Measurements from ENCODE around the gene VTCN1.

VTCN1 gene

DNA sequence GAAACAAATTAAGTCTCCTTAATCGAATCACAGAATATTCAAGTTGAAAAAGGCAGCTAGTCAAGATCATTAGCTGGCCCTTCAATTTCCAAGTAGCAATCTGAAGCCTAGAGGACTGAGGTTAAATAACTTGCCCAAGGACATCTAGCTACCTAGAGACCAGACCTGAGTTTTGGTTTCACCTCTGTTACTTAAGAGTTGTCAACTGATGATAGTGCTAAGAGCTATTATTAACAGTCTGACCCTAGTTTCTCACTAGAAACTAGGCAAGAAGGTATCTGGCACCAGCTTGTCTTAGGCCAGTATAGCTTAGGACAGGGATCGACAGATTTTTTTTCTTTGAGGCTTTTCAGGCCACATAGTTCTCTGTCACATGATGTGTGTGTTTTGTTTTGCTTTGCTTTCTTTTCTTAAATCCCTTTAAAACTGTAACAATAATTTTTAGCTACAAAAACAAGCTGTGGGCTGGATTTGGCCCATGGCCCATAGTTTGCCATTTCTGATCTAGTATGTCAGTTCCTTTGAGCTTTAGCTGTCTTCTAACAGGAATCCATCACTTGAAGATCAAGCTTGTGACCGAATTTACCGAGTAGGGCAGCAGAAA, 112.3 kb downstream of the VTCN1 start:
- TF ChIP-seq EZH2phosphoT487 (IDR thresholded peaks at IDR 0.05; ENCODE audit: borderline replicate concordance, low read length): no peak
- TF ChIP-seq, protein P1, sequence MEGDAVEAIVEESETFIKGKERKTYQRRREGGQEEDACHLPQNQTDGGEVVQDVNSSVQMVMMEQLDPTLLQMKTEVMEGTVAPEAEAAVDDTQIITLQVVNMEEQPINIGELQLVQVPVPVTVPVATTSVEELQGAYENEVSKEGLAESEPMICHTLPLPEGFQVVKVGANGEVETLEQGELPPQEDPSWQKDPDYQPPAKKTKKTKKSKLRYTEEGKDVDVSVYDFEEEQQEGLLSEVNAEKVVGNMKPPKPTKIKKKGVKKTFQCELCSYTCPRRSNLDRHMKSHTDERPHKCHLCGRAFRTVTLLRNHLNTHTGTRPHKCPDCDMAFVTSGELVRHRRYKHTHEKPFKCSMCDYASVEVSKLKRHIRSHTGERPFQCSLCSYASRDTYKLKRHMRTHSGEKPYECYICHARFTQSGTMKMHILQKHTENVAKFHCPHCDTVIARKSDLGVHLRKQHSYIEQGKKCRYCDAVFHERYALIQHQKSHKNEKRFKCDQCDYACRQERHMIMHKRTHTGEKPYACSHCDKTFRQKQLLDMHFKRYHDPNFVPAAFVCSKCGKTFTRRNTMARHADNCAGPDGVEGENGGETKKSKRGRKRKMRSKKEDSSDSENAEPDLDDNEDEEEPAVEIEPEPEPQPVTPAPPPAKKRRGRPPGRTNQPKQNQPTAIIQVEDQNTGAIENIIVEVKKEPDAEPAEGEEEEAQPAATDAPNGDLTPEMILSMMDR (IDR thresholded peaks at IDR 0.05; ENCODE audit: low read depth, low read length, poor library complexity, severe bottlenecking): no peak
- no peaks in the 10 kb centered on the region for H3K9me3 ChIP-seq (ENCODE audit: control insufficient read depth, insufficient read depth, low read length)
- no peak overlapping the region for H3K4me2 ChIP-seq (ENCODE audit: low read length)
- no peak overlapping the region for H3K4me3 ChIP-seq (ENCODE audit: low read length)
- H3K27me3 ChIP-seq (ENCODE audit: control insufficient read depth, low read length): no peaks in the 10 kb centered on the region
- no peaks in the 10 kb centered on the region for H3K9me2 ChIP-seq (replicated peaks; ENCODE audit: control insufficient read depth, low read length)
- no peak overlapping the region for H3K27ac ChIP-seq (ENCODE audit: low read depth, low read length)
- no peaks in the 10 kb centered on the region for H3K79me2 ChIP-seq (ENCODE audit: control insufficient read depth, low read length)
- no peaks in the 10 kb centered on the region for H4K20me1 ChIP-seq (ENCODE audit: control insufficient read depth, insufficient read depth, low read depth, low read length)
- H3K36me3 ChIP-seq (ENCODE audit: control insufficient read depth, low read length): peaks cover 100% of the 10 kb centered on the region
- no peaks in the 10 kb centered on the region for H3F3A ChIP-seq (ENCODE audit: control insufficient read depth, insufficient read depth)
- H3K4me1 ChIP-seq (ENCODE audit: control insufficient read depth, low read length): peaks cover 5% of the 10 kb centered on the region

DNA sequence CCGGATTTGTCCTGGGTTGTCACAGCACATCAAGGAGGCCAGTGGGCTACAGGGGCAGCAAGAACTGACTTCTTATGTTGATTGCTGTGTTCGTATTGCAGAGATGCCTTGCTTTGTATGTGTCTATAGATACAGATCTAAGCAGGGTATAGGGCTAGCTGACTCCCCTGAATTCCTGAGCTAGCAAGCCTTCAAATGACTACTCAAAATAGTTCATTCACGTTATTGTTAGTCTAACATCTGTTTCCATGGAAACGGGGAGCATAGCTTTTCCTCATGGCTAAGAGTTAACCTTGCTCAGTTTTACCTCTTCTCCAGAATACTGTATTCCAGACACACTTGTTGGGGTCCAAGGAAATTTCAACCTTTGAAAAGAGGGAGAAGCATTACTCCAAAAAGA, 113.3 kb downstream of the VTCN1 start:
- H3K36me3 ChIP-seq (ENCODE audit: control insufficient read depth, low read length): peaks cover 100% of the 10 kb centered on the region

DNA sequence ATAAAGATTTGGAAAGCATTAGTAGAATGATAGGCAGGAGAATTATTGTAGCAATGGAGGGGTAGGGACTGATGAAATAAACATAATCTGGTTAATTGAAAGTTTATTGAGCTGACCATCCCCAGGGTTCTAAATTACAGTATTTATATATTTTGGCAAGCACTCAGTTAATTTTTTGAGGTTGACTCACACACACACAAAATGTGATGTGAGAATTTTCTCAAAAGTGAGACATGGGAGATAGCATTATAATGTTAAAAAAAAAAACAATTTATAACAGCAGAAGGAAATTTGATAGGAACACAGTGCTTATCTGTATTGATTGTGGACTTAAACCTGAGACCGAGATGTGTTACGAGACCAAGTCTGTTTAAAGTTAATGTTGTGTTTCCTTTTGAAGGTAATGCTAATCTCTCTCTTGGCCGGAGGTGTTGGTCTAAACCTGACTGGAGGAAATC, 113.7 kb downstream of the VTCN1 start:
- TF ChIP-seq EZH2phosphoT487 (IDR thresholded peaks at IDR 0.05; ENCODE audit: borderline replicate concordance, low read length): no peak
- TF ChIP-seq, protein P1 (IDR thresholded peaks at IDR 0.05; ENCODE audit: low read depth, low read length, poor library complexity, severe bottlenecking): no peak
- Histone ChIP-seq H3K79me2 (ENCODE audit: control insufficient read depth, low read length) (no peaks in the 10 kb centered on the region), H3K27me3 (ENCODE audit: control insufficient read depth, low read length) (no peaks in the 10 kb centered on the region), H3K4me1 (ENCODE audit: control insufficient read depth, low read length) (peaks cover 5% of the 10 kb centered on the region), H4K20me1 (ENCODE audit: control insufficient read depth, insufficient read depth, low read depth, low read length) (no peaks in the 10 kb centered on the region), H3K9me2 (replicated peaks; ENCODE audit: control insufficient read depth, low read length) (no peaks in the 10 kb centered on the region), H3K4me2 (ENCODE audit: low read length) (no peak overlapping the region), H3F3A (ENCODE audit: control insufficient read depth, insufficient read depth) (no peaks in the 10 kb centered on the region), H3K9me3 (ENCODE audit: control insufficient read depth, insufficient read depth, low read length) (no peaks in the 10 kb centered on the region), H3K36me3 (ENCODE audit: control insufficient read depth, low read length) (peaks cover 100% of the 10 kb centered on the region), H3K4me3 (ENCODE audit: low read length) (no peak overlapping the region), H3K27ac (ENCODE audit: low read depth, low read length) (no peak overlapping the region)

More for the DNA sequence above, 113.3 kb downstream of the VTCN1 start:
- Histone ChIP-seq H3K9me3 (ENCODE audit: control insufficient read depth, insufficient read depth, low read length) (no peaks in the 10 kb centered on the region), H3K4me2 (ENCODE audit: low read length) (no peak overlapping the region), H3K27ac (ENCODE audit: low read depth, low read length) (no peak overlapping the region), H3K9me2 (replicated peaks; ENCODE audit: control insufficient read depth, low read length) (no peaks in the 10 kb centered on the region), H3K4me3 (ENCODE audit: low read length) (no peak overlapping the region), H4K20me1 (ENCODE audit: control insufficient read depth, insufficient read depth, low read depth, low read length) (no peaks in the 10 kb centered on the region), H3K27me3 (ENCODE audit: control insufficient read depth, low read length) (no peaks in the 10 kb centered on the region), H3F3A (ENCODE audit: control insufficient read depth, insufficient read depth) (no peaks in the 10 kb centered on the region), H3K79me2 (ENCODE audit: control insufficient read depth, low read length) (no peaks in the 10 kb centered on the region), H3K4me1 (ENCODE audit: control insufficient read depth, low read length) (peaks cover 5% of the 10 kb centered on the region)
- no peak for TF ChIP-seq EZH2phosphoT487 (IDR thresholded peaks at IDR 0.05; ENCODE audit: borderline replicate concordance, low read length)
- TF ChIP-seq, protein P1 (IDR thresholded peaks at IDR 0.05; ENCODE audit: low read depth, low read length, poor library complexity, severe bottlenecking): no peak

Measured in DOHH2 (cell line).